Lower leg skin (tissue), 4 donors: ENCODE data around the gene SLC9A2. TPM values are rescaled to one million over a fixed set of nuclear protein-coding genes. Genes with fewer than 3 reads are reported as not detected.

Source experiments
- DNase-seq, 2 donors: peaks; one replicate each; pipeline ENCODE4 v3.0.0-alpha.2; 2019; ENCODE audit warnings: low spot score in 2 of 2
- H3K4me3 ChIP-seq: fragments of 200-600 bp; sonication (generic); 2 replicates; pipeline ENCODE4 v1.5.1; 2017; ENCODE audit warnings: mild to moderate bottlenecking, low read depth; ENCODE audit not compliant: poor library complexity, severe bottlenecking
- CTCF ChIP-seq, 3 donors: fragments of 450-650 bp; IDR thresholded peaks; one replicate each; pipeline ENCODE4 v1.5.1; 2016; ENCODE audit warnings: antibody characterized with exemption in 3 of 3, mild to moderate bottlenecking in 3 of 3, moderate library complexity in 2 of 3
- POLR2A ChIP-seq, 2 donors: fragments of 450-650 bp; IDR thresholded peaks; one replicate each; pipeline ENCODE4 v1.6.1; 2016 to 2017; ENCODE audit warnings: antibody characterized with exemption in 2 of 2, mild to moderate bottlenecking in 1 of 2, moderate library complexity in 1 of 2
- WGBS, 2 donors: methylation state at CpG; one replicate each; pipeline ENCODE4 v1.1.5; 2018; 5-methylcytosine and 5-hydroxymethylcytosine counted together
- intact Hi-C: fragments of 100-400 bp; cut with DNase I; formaldehyde crosslinking; loops from one replicate; pipeline ENCODE4 v1.15.0; 2023; ENCODE audit warnings: low total_unique reads
- total RNA-seq, 4 donors: library from RNA; depleted of rRNA; stranded (reverse); fragments of >200 nt; gene quantifications; one replicate each; pipeline ENCODE4 v1.1.0, GENCODE V29; 2016

SLC9A2 gene
- total RNA-seq: 1 to 10 TPM in 3 of 4 donors, under 1 TPM in 1; 0.55 to 6.8 (median 3.0) TPM

- 3 to 7% methylated on average over 27 to 41 of the region's 85 CpGs for WGBS, 2 donors
- TF ChIP-seq POLR2A (IDR thresholded peaks at IDR 0.05) (no peak), CTCF (IDR thresholded peaks at IDR 0.05) (no peak)
- intact Hi-C loops: loop anchor here (5.0 kb wide), 1 partner anchor 147 kb away; the partner anchor contains the start of gene SLC9A4
- peak within 1 kb of the TSS; percentile 16 for H3K4me3 ChIP-seq
- DNase-seq: no peak
Measured at GRCh38 chr2:102619414-102620319, at the start of gene SLC9A2. Gene SLC9A2, plus strand, starts transcription at chr2:102619553. Its CDS starts 296 bp downstream, at chr2:102619849.

GRCh38 chr2:102575888-102576287 lies 43.5 kb upstream of the SLC9A2 start:
- no peak overlapping the region for H3K4me3 ChIP-seq
- TF ChIP-seq CTCF (IDR thresholded peaks at IDR 0.05) (no peak), POLR2A (IDR thresholded peaks at IDR 0.05) (no peak)
- WGBS, 2 donors: 88 to 97% methylated on average over 1 of the region's 1 CpG
- intact Hi-C loops: no loop called here
- DNase-seq: no peak

GRCh38 chr2:102578376-102578775 lies 41.0 kb upstream of the SLC9A2 start:
- DNase-seq: no peak
- H3K4me3 ChIP-seq: no peak overlapping the region
- intact Hi-C loops: no loop called here
- WGBS, 2 donors: 83 to 84% methylated on average over 2 of the region's 2 CpGs
- TF ChIP-seq CTCF (IDR thresholded peaks at IDR 0.05) (no peak), POLR2A (IDR thresholded peaks at IDR 0.05) (no peak)

- no peak for TF ChIP-seq POLR2A (IDR thresholded peaks at IDR 0.05)
- no peak for TF ChIP-seq CTCF (IDR thresholded peaks at IDR 0.05)
- no peak for DNase-seq
- intact Hi-C loops: no loop called here
- no peak overlapping the region for H3K4me3 ChIP-seq
Measured at GRCh38 chr2:102581911-102582310, 37.4 kb upstream of the SLC9A2 start.

- DNase-seq: no peak
- intact Hi-C loops: no loop called here
- no peak for TF ChIP-seq CTCF (IDR thresholded peaks at IDR 0.05)
- no peak for TF ChIP-seq POLR2A (IDR thresholded peaks at IDR 0.05)
- 80 to 81% methylated on average over 2 of the region's 2 CpGs for WGBS, 2 donors
- H3K4me3 ChIP-seq: no peak overlapping the region
Measured at GRCh38 chr2:102582845-102583244, 36.5 kb upstream of the SLC9A2 start.
